HG02642 (cell line): ENCODE data around the gene PRKAG2.
"Not testable (repeated sequence)": the region's sequence is repeated elsewhere in the genome, so short reads cannot be mapped to it uniquely, and the experiment has no call there.

ENCODE experiments used
- ATAC-seq: cut with Tn5 transposase; IDR thresholded peaks from one replicate; pipeline ENCODE4 v1.9.1; 2021; ENCODE audit warnings: mild to moderate bottlenecking; ENCODE audit not compliant: unreplicated experiment, poor library complexity

PRKAG2 gene

DNA sequence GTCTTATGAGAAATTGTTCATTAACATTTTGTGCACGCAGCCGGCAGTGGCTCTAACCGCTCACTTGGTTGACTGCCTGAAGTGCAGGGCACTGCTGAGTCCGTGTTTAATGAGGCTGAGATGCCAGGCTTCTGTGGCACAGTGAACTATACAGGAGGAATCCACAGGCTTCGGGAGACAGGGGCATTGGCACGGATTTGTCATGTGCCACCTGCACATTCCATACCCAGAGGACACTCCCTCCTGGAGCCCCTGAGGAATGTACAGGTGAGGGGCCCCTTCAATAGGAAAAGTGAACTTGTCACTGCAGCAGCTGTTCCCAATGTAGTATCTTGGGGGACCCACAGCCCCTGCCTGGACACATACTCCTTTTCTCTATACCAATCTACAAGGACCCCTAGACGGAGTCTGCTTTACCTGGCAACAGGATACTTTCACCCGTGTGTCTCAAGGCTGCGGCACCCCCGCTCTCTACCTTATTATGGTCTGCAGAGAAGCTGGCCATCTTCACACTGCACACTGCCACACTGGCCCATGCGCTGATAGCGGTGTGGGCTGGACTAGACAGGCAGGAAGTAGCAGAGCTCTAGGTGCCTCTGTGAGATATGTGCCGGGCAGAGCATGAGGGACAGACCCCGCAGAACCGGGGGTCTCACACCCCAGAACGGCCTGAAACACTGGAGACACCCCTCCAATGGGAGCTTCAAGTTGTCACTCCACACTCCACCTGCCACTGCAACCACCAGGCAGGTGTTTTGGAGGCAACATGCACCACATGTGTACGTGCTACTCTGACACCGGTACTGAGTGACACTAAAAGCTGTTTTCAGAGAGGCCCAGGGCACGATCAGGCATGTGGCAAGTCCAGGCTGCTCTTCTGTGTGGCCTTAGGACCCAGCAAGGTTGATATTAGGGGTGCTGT is 285.8 kb downstream of the PRKAG2 start:
- no peak for ATAC-seq

DNA sequence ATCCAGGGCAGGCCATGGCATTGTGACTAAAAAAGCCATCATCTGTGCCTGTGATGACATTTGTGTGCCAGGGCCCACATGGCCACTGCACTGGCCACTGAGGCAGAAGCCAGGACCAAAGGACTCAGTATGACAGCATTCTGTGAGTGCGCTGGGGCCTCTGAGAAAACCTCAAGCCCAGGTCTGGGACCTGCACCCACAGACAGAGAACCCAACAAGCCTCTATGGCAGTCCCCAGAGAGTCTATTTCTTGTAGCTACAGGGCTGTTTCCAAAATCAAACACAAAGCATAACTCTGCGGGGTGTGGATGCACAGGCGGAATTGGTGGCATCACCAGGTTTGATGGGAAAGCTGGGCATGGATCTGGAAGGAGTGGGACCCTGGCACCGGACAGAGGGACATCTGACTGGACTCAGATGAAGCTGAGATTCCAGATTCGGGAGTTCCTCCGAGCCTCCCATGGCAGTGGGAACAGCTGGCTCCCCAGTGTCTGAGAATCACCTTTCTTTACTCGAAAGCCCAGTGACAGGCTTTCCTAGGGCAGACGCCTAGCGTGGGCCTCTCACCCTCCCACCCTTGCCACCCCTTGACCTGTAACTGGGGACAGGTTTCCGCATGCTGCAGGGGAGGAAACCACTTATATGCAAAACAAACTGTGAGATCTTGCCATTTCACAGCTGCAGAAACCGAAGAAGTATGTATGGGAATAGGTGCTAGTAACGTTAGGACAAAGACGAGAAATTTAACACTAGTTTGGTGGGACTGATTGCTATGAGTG is 286.7 kb downstream of the PRKAG2 start:
- no peak for ATAC-seq

DNA sequence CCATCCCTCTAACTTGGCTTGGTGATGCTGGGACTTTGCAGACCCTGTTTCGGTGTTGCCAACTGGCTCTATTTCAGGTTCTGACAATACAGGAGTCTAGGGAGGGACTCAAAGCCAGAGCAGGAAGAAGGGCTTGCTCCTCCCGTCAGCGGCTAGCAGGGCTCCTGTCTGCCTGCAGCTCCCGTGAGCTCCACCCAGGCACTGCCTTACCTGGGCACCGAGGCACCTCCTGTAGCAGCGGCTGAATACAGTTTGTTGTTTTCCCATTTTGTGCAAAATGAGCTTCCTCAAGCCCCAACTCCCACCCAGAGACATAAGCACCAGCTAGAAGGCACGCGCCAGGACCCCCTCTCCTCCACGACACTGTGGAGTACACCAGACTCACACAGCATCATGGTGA is 287.9 kb downstream of the PRKAG2 start:
- no peak for ATAC-seq

DNA sequence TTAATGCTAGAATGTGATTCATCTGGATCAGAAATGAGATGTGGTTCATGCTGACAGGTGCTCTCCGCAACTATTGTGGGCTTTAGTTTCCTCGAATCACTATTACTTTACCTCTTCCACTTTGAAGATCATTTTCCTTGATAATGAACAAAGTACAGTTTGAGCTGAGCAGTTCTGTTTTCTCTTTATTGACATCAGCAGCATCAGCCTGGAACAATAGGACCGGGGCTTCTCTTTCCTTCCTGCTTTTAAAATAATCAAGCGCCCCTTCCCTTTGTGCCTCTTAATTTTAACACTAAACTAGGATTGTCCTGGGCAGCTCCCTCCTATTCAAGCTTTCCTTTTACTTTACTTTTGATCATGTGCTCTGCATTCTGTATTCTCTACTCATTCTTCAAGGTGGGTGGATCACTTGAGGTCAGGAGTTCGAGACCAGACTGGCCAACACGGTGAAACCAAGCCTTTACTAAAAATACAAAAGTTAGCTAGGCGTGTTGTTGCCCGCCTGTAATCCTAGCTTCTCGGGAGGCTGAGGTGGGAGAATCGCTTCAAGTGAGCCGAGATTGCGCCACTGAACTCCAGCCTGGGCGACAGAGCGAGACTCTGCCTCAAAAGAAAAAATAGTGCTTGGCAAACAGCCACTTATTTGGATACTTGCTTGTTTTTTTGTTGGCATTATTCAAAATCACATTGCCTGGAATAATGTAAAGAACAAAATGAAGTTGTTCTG is 290.2 kb downstream of the PRKAG2 start:
- no peak for ATAC-seq

DNA sequence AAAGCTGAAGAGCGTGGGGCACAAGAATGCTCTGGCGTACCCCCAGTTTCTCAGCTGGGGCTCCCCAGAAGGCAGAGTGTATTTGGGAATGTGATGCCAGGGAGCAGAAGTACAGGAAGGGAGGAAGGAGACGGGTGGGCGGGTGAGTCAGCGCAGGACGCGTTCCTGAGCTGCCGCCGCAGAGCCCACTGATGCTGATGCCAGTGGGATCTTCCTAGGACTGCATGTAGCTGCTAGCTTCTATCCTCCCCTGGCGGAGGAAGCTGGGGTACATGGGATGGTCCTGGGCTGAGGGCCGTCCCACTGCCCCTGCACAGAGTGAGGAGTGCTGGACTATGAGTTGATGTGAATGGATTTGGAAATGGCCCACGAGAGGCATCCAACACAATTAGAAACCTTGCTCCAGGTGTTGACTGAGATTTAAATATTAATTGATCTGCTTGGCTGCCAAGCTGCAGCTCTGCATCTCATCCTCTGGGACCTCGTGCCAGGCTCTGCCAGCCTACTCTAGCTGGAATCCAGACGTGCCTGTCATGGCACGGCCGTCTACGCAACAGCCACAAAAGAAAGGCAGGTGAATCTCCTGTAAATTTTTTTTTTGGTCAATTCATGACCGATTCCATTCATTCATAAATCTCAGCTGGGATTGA is 291.0 kb downstream of the PRKAG2 start:
- ATAC-seq: no peak

DNA sequence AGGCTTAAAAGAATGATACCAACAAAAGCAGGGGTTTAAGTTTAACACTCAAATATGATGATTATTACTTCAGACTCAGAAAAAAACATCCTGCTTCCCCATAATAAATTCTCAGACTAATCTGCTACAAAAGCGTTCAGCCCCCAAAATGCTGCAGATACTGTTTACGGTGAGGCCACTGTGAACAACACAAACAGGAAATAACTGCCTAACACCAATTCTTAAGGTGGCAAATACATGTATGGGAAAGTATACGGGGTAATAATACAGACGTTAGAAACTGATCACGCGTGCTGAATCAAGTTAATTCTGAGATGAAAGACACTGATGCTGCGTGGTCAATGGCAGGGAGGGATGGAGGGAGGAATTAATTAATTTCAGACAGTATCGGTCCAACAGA is 295.2 kb downstream of the PRKAG2 start:
- ATAC-seq: no peak

DNA sequence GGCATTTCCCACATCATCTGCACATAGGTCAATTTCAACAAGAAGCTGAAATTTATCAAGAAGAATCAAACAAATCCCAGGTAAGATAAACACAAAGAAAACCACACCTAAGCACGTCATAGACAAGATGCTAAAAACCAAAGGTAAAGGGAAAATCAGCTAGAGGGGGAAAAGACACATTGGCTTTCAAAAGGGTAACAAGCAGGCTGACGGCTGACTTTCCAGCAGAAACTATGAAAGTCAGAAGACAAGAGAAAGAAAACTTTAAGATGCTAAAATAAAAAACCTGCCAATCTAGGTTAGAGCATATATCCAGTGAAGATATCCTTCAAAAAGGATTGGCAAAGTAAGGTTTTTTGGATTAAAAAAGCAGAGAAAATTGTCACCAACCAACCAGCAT is 297.3 kb downstream of the PRKAG2 start:
- no peak for ATAC-seq

DNA sequence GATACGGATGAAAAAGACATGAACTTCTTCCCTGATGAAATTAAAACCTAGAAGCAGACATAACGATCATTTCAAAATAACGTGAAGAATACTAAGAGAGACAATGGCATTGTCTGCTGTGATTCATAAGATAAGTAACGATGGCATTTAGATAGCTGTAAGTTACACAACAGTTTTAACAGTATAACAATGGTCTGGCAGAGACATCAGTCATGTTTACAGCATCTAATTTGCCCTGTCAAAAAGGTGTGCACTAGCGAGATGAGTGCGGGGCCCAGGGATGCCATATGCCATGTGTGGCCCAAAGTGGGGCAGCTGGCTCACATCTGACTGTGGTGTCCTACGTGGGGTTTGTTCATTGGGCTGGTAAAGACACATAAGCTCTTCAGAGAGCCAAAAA is 301.5 kb downstream of the PRKAG2 start:
- no peak for ATAC-seq

DNA sequence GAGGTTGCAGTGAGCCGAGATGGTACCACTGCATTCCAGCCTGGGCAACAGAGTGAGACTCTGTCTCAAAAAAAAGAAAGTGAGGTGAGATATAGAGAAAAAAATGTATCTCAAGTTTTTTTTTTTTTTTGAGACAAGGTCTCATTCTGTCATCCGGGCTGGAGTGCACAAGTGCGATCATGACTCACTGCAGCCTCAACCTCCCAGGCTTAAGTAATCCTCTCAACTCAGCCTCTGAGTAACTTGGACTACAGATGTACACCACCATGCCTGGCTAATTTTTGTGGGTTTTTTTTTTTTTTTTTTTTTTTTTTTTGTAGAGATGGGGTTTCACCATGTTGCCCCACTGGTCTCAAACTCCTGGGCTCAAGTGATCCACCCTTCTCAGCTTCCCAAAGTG is 303.9 kb downstream of the PRKAG2 start:
- not testable (repeated sequence) for ATAC-seq

DNA sequence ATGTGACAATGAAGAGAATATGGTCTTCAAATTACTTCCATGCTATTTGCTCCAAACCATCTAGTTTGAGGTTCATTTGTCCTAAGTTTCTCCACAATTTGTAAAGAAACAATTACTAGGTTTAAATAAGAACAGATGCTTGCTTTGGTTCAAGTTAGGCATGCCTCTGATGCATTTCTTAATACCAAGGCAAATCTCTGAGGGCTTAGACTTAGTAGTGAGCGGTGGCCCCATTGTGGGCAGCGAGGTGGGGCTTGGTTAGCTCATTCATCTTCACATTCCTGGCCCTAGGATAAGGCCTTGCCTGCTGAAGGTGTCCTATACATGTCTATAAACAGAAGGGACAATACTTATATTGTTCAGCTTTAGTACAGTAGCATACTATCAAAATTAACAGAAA is 304.8 kb downstream of the PRKAG2 start:
- no peak for ATAC-seq

DNA sequence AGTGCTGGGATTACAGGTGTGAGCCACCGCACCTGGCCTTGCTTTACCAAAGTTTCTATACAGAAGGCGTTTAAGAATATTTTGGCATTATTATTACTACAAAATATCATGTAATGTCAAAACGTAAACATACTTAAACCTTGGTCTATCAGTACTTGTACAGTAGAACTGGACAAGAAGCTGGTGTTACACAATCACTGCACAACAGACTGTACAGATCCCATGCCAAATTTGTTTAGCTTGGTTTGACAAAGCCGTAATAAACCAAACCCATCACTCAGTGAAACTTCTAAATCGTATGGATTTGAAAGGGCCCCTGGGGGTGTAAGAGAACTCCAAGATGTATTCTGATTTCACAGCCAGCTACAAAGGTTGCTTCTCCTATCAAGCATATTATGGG is 305.4 kb downstream of the PRKAG2 start:
- ATAC-seq: no peak

DNA sequence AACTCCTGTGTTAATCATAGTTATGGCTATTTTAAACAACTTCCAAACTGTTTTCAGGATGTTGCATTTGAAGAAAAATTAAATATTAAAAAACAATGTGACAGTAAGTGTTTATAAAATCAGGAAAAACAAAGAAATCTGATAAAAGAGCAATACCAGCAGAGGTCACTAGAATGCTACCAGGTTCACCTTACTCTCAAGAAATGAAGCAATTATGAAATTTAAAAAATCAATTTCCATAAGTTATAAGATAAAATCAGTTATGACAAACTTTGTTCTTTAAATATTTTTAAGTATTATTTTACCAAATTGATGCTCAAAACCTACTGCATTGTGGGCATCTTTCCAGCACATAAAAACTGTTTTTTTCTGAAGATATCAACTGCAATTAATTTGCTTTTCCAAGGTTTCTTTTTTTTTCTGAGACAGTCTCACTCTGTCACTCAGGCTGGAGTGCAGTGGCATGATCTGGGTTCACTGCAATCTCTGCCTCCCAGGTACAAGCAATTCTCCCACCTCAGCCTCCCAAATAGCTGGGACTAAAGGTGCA is 306.5 kb downstream of the PRKAG2 start:
- no peak for ATAC-seq

DNA sequence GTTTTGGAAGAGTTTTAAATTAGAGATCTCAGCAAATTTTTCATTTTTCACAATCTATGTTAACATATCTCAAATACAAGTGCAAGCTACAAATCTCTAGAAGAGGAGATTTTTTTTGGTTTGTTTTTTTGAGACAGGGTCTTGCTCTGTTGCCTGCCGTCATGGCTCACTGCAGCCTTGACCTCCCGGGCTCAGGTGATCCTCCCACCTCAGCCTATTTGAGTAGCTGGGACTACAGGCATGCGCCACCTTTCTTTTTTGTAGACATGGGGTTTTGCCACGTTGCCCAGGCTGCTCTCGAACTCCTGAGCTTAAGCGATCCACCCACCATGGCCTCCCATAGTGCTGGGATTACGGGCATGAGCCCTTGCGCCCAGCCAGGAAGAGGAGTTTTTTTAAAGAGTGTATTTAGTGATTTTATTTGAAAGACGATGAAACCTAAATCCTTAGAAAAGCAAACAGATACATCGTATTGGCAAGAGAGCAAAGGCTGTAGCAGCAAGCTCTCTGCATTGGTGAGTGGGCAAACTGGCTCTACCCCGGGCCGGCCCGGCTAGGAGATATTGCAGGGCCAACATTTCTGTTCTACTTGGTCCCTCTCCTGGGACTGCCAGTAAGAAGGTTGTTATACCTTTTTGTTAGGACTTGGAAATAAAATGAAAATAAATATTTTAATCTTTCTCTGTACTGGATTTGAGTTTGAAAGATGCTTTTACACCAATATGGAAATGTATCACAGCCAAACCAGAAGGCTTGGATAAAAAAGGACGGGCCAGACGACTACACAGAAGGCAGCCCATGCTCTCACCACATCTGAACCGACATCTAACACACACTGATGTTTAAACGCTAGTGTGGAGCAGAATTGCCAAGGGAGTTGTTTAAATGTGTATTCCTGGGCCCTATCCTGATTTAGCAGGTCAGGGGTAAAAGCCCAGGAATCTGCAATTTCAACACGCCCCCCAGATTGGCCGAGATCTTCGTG is 307.7 kb downstream of the PRKAG2 start:
- no peak for ATAC-seq

DNA sequence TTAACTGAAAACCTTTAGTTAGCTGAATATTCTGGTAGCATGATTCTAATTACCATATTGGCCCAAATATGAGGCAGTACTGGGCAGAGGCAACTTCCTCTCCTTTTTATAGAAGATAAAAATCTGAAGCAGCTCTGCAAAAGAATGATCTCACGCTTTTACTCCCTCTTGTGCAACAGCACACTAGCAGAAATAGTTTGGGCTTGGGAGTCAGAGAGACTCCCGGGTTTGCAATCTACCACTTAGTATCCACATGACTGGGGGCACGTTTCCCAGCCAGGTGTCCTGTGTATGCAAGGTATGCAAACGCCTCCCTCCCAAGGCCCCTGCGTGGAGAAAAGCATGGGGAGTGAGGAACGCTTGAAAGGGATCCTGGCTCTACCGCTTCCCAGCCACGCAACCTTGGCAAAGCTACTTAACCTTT is 310.0 kb downstream of the PRKAG2 start:
- ATAC-seq: no peak

DNA sequence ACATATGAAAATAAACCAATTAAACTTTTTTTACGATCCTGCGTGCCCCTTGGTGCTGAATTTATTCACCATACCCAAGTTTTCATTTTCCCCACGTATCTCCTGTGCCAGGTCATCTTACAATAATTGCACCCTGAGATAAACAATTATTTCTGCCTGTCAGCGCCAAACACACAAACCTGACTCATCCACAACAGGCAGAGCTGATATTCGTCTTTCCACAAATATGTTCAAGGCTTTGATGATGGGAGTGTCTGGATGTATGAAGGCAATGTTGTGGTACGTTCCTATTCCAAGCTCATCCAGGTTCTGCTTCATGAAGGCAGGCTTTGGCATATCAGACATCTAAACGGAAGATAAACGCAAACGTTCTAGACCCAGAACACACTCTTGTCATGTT is 311.4 kb downstream of the PRKAG2 start:
- ATAC-seq: no peak

DNA sequence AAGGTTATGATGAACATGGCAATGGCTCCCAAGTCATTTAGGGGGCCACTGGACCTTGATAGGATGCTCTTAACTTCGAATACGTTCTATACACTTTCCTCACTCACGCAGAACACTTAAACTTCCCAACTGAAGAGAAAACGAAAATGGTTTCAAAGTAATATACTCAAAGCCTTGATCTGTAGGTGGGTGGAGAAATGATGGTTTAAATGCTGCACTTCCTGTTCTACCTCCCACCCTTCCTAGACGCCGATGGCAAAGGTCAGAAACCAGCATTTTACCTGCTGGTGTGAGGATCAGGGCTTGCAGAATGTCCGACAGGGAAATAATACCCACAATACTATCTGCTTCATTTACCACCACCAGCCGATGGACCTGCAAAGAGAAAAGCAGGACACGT is 316.7 kb downstream of the PRKAG2 start:
- no peak for ATAC-seq

DNA sequence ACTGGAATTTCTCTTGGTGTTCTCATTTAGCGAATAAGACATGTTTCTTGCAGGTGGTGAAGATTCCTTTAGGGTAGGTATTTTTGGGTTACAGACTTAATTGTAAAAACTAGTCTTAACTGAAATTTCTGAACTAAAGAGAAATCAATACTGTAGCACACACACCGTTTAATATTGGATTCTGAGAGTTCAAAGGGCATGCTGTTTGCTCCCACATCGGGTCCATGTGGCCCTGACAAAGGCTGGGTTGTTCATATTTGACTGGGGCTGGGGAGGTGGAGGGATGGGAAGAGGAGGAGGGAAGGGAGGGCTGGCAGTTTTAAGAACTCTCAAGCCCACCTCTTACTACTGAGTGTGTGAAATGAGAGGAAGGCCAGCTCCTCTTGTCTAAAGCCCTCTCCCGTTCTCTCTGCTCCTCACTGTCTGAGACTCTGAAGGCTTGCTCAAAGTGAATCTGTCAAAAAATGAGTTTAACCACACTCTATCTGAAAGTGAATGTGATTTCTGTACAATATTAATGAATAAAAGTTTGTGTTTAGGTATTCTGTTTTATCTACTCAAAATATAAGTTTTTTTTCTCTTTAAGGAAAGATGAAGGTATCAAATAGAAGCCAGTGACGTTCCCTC is 317.2 kb downstream of the PRKAG2 start:
- ATAC-seq: no peak

DNA sequence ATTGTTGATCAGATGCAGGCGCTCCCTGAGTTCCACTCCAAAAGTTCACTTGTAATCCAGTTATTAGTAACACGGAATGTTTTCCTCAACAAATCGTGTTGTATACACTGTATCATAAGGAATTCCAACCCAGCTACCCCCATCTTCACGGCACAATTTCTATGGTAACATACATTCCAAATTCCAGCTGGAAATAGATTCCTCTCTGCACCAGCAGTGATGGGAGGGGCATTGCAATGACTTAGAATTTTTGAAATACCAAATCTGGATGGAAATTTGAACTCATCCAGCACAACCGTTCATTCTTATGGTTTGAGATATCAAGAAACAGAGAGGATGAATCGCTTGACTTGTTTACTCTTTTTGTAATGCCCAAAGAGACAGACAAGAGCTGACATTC is 318.3 kb downstream of the PRKAG2 start:
- no peak for ATAC-seq

DNA sequence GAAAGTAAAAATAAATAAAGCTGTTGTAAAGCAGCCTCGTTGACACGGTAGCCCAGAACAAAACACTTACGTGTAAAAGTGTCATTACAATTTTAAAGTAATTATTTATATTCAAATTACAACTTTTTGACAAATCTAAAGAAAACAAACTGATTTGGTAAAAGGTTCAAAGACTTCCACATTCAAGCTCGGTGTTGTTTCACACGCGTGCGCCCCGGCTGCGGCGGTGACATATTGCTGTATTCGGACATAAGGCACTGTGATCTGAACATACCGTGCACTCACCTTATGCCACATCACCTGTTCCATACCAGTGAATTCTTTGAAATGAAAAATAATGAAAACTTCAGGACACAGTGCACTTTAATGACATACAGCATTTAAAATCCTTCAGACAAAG is 320.3 kb downstream of the PRKAG2 start:
- no peak for ATAC-seq
